Hepatocyte (in vitro differentiated cells): Measurements from ENCODE around the gene SLC5A3. TPM values are rescaled to one million over a fixed set of nuclear protein-coding genes. Genes with fewer than 3 reads are reported as not detected.

ENCODE experiments used
- DNase-seq: peaks from one replicate; pipeline ENCODE4 v3.0.0-alpha.2; 2016; ENCODE audit warnings: low spot score
- H2AFZ ChIP-seq: fragments of 200-600 bp; sonication (generic); 2 replicates; pipeline ENCODE4 v1.6.0; 2016; ENCODE audit warnings: antibody characterized with exemption, mild to moderate bottlenecking
- H3K27ac ChIP-seq: fragments of 200-600 bp; sonication (generic); 2 replicates; pipeline ENCODE4 v1.5.1; 2016; ENCODE audit warnings: mild to moderate bottlenecking
- H3K27me3 ChIP-seq: fragments of 200-600 bp; sonication (generic); 2 replicates; pipeline ENCODE4 v1.6.1; 2016
- H3K36me3 ChIP-seq: fragments of 200-600 bp; sonication (generic); replicated peaks from 2 replicates; pipeline ENCODE4 v1.5.1; 2016; ENCODE audit warnings: low read depth; ENCODE audit not compliant: insufficient read depth
- H3K4me1 ChIP-seq: fragments of 200-600 bp; sonication (generic); 2 replicates; pipeline ENCODE4 v1.5.1; 2016; ENCODE audit warnings: mild to moderate bottlenecking, moderate library complexity; ENCODE audit not compliant: insufficient read depth
- H3K4me2 ChIP-seq: fragments of 200-600 bp; sonication (generic); 2 replicates; pipeline ENCODE4 v1.6.0; 2016
- H3K4me3 ChIP-seq: fragments of 200-600 bp; sonication (generic); 2 replicates; pipeline ENCODE4 v1.5.1; 2016; ENCODE audit warnings: mild to moderate bottlenecking
- H3K79me2 ChIP-seq: fragments of 200-600 bp; sonication (generic); 2 replicates; pipeline ENCODE4 v1.6.0; 2017; ENCODE audit warnings: mild to moderate bottlenecking
- H3K9me2 ChIP-seq: fragments of 200-600 bp; sonication (generic); replicated peaks from 2 replicates; pipeline ENCODE4 v1.6.0; 2017; ENCODE audit warnings: mild to moderate bottlenecking; ENCODE audit not compliant: insufficient read depth
- H3K9me3 ChIP-seq: fragments of 200-600 bp; sonication (generic); 2 replicates; pipeline ENCODE4 v1.5.1; 2016; ENCODE audit warnings: low read depth, mild to moderate bottlenecking
- H4K20me1 ChIP-seq: fragments of 200-600 bp; sonication (generic); 2 replicates; pipeline ENCODE4 v1.6.0; 2016; ENCODE audit warnings: mild to moderate bottlenecking; ENCODE audit not compliant: insufficient read depth, poor library complexity, severe bottlenecking
- CTCF ChIP-seq: fragments of 200-600 bp; sonication (generic); IDR thresholded peaks from 2 replicates; pipeline ENCODE4 v1.5.1; 2016; ENCODE audit warnings: antibody characterized with exemption, mild to moderate bottlenecking; ENCODE audit not compliant: poor library complexity
- EZH2 ChIP-seq: fragments of 200-600 bp; sonication (generic); IDR thresholded peaks from 2 replicates; pipeline ENCODE4 v1.6.1; 2016; ENCODE audit warnings: antibody characterized with exemption, mild to moderate bottlenecking, borderline replicate concordance
- EZH2phosphoT487 ChIP-seq: fragments of 200-600 bp; sonication (generic); IDR thresholded peaks from one replicate; pipeline ENCODE4 v1.6.1; 2018; ENCODE audit warnings: antibody characterized with exemption, mild to moderate bottlenecking, low read depth, moderate library complexity; ENCODE audit not compliant: unreplicated experiment, severe bottlenecking
- WGBS: methylation state at CpG from one replicate; pipeline ENCODE4 v1.1.6; 2016; ENCODE audit warnings: low lambda C conversion rate; ENCODE audit errors: missing lambda C conversion rate; 5-methylcytosine and 5-hydroxymethylcytosine counted together
- polyA plus RNA-seq: library from polyadenylated mRNA; unstranded; fragments of >200 nt; fragmentation: Nextera tagmentation; extraction: Ambion mirVana; gene quantifications from 2 replicates; pipeline ENCODE4 v1.2.1, GENCODE V29; 2016
- total RNA-seq: library from RNA; depleted of rRNA; stranded (reverse); fragments of >200 nt; gene quantifications from 2 replicates; pipeline ENCODE4 v1.2.3, GENCODE V29; 2014

SLC5A3 gene
- total and polyA plus RNA-seq, 2 experiments from 2014 or later, result 8.1 to 64.0 TPM

- no peaks in the 10 kb centered on the region for H3K79me2 ChIP-seq
- TF ChIP-seq CTCF (no peak), EZH2 (no peak), EZH2phosphoT487 (no peak)
- no peak overlapping the region for H3K4me3 ChIP-seq
- no peaks in the 10 kb centered on the region for H3K36me3 ChIP-seq
- no peaks in the 10 kb centered on the region for H3K4me1 ChIP-seq
- H3K27ac ChIP-seq, result no peak overlapping the region
- no peaks in the 10 kb centered on the region for H3K9me3 ChIP-seq
- no peaks in the 10 kb centered on the region for H4K20me1 ChIP-seq
- H2AFZ ChIP-seq, result no peak overlapping the region
- WGBS, result 92% methylated on average over 5 of the region's 5 CpGs
- no peak for DNase-seq
- H3K4me2 ChIP-seq, result no peak overlapping the region
- H3K9me2 ChIP-seq, result no peaks in the 10 kb centered on the region
- H3K27me3 ChIP-seq, result no peaks in the 10 kb centered on the region
These were observed 17.8 kb upstream of the SLC5A3 start for GRCh38 chr21:34055615-34056014.

GRCh38 chr21:34061983-34062382 is 11.4 kb upstream of the SLC5A3 start:
- 93% methylated on average over 3 of the region's 3 CpGs for whole genome bisulfite sequencing
- Histone ChIP-seq H2AFZ (no peak overlapping the region), H3K4me3 (no peak overlapping the region), H3K79me2 (no peaks in the 10 kb centered on the region), H3K4me2 (no peak overlapping the region), H3K27ac (no peak overlapping the region), H4K20me1 (no peaks in the 10 kb centered on the region), H3K27me3 (no peaks in the 10 kb centered on the region), H3K36me3 (no peaks in the 10 kb centered on the region), H3K4me1 (no peaks in the 10 kb centered on the region), H3K9me3 (no peaks in the 10 kb centered on the region), H3K9me2 (no peaks in the 10 kb centered on the region)
- no peak for DNase-seq
- TF ChIP-seq CTCF (no peak), EZH2phosphoT487 (no peak), EZH2 (no peak)

GRCh38 chr21:34065027-34065426 is 8.4 kb upstream of the SLC5A3 start:
- H3K9me2 ChIP-seq, result no peaks in the 10 kb centered on the region
- H3K9me3 ChIP-seq, result no peaks in the 10 kb centered on the region
- H3K79me2 ChIP-seq, result no peaks in the 10 kb centered on the region
- no peaks in the 10 kb centered on the region for H4K20me1 ChIP-seq
- TF ChIP-seq EZH2phosphoT487 (no peak), EZH2 (no peak), CTCF (no peak)
- H3K36me3 ChIP-seq, result no peaks in the 10 kb centered on the region
- no peaks in the 10 kb centered on the region for H3K4me1 ChIP-seq
- H2AFZ ChIP-seq, result no peak overlapping the region
- DNase-seq, result no peak
- H3K4me3 ChIP-seq, result no peak overlapping the region
- no peaks in the 10 kb centered on the region for H3K27me3 ChIP-seq
- 82% methylated on average over 3 of the region's 3 CpGs for WGBS
- no peak overlapping the region for H3K4me2 ChIP-seq
- H3K27ac ChIP-seq, result no peak overlapping the region

GRCh38 chr21:34071683-34072082 is 1.7 kb upstream of the SLC5A3 start:
- Histone ChIP-seq H4K20me1 (peaks cover 25% of the 10 kb centered on the region), H3K4me3 (no peak overlapping the region), H3K9me3 (no peaks in the 10 kb centered on the region), H2AFZ (no peak overlapping the region), H3K4me1 (peaks cover 14% of the 10 kb centered on the region), H3K27ac (no peak overlapping the region), H3K79me2 (peaks cover 27% of the 10 kb centered on the region), H3K9me2 (no peaks in the 10 kb centered on the region), H3K27me3 (no peaks in the 10 kb centered on the region), H3K36me3 (no peaks in the 10 kb centered on the region), H3K4me2 (no peak overlapping the region)
- DNase-seq, result no peak
- TF ChIP-seq EZH2phosphoT487, result no peak
- WGBS, result 93% methylated on average over 9 of the region's 9 CpGs
